HUES64 (cell line): ENCODE results near the gene CMKLR1.

ENCODE experiments used
- H3K27ac ChIP-seq: 2 replicates; pipeline ENCODE4 v1.7.0; 2013; ENCODE audit warnings: low read depth, low read length, inconsistent platforms
- H3K27me3 ChIP-seq: 2 replicates; pipeline ENCODE4 v1.6.1; 2013; ENCODE audit warnings: mild to moderate bottlenecking, low read length; ENCODE audit not compliant: insufficient read depth
- H3K36me3 ChIP-seq: 2 replicates; pipeline ENCODE4 v1.6.1; 2013; ENCODE audit warnings: mild to moderate bottlenecking, low read length; ENCODE audit not compliant: insufficient read depth
- H3K4me1 ChIP-seq: 2 replicates; pipeline ENCODE4 v1.6.1; 2013; ENCODE audit warnings: mild to moderate bottlenecking, low read length, moderate library complexity; ENCODE audit not compliant: insufficient read depth
- H3K4me3 ChIP-seq: 2 replicates; pipeline ENCODE4 v1.5.1; 2013; ENCODE audit warnings: mild to moderate bottlenecking, low read length, moderate library complexity
- H3K9ac ChIP-seq: 2 replicates; pipeline ENCODE4 v1.6.1; 2013; ENCODE audit warnings: mild to moderate bottlenecking, low read depth, low read length
- H3K9me3 ChIP-seq: 2 replicates; pipeline ENCODE4 v1.6.1; 2013; ENCODE audit warnings: low read depth, low read length; ENCODE audit not compliant: insufficient read depth
- WGBS: fragments of 150-250, 120-280 bp; methylation state at CpG from one replicate; pipeline ENCODE4 v1.1.7; 2013; ENCODE audit warnings: missing lambda C conversion rate; 5-methylcytosine and 5-hydroxymethylcytosine counted together

Gene CMKLR1

DNA sequence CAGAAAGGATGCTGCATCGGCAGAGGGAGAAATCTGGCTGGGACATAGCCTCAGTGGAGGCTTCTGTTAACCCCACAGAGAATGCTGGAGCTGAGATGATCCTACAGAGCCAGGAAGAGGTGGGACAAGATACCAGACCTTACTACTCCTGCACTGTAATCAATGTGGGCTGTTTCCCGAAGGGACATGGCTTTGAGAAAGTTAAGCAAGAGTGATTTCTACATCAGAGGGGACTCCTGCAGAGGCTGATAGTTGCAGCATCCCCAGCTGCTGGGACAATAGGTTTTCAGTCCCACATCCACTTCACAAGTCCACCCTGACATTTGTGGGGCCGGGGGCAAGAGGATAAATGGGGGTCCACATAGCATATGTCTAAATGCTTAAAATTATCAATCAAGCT lies 22.5 kb upstream of the CMKLR1 start:
- 84% methylated on average over 3 of the region's 3 CpGs for WGBS
- H3K4me3 ChIP-seq = no peak overlapping the region
- H3K9me3 ChIP-seq = no peaks in the 10 kb centered on the region
- H3K27me3 ChIP-seq = no peaks in the 10 kb centered on the region
- no peak overlapping the region for H3K9ac ChIP-seq
- H3K4me1 ChIP-seq = peaks cover 19% of the 10 kb centered on the region
- no peaks in the 10 kb centered on the region for H3K36me3 ChIP-seq
- H3K27ac ChIP-seq = no peak overlapping the region

DNA sequence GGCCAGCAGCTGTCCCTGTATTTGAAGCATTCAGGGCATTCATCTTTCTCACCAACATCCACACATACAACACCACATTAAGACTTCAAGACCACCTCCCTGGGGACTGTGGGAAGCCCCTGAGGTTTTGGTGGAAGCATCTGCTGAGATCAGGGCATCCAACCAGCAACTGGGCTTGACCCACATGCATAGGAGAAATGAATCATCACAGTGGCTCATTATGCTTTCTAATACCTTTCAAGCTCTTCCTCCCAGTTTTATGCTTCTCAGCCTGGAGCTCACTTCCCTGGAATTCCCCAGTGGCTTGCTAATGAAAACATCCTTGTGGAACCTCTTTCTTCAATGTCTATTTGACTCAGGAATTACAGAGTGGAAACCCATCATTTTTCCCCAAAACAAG lies 21.4 kb upstream of the CMKLR1 start:
- H3K9ac ChIP-seq = no peak overlapping the region
- no peaks in the 10 kb centered on the region for H3K27me3 ChIP-seq
- H3K27ac ChIP-seq = no peak overlapping the region
- peaks cover 24% of the 10 kb centered on the region for H3K4me1 ChIP-seq
- no peaks in the 10 kb centered on the region for H3K36me3 ChIP-seq
- no peaks in the 10 kb centered on the region for H3K9me3 ChIP-seq
- H3K4me3 ChIP-seq = no peak overlapping the region

- H3K27ac ChIP-seq = no peak overlapping the region
- H3K4me3 ChIP-seq = no peak overlapping the region
- H3K36me3 ChIP-seq = no peaks in the 10 kb centered on the region
- H3K9me3 ChIP-seq = no peaks in the 10 kb centered on the region
- no peak overlapping the region for H3K9ac ChIP-seq
- H3K27me3 ChIP-seq = no peaks in the 10 kb centered on the region
- peaks cover 24% of the 10 kb centered on the region for H3K4me1 ChIP-seq
Measured at GRCh38 chr12:108360057-108360456, 20.9 kb upstream of the CMKLR1 start.

- peaks cover 24% of the 10 kb centered on the region for H3K4me1 ChIP-seq
- H3K27ac ChIP-seq = no peak overlapping the region
- no peaks in the 10 kb centered on the region for H3K9me3 ChIP-seq
- no peaks in the 10 kb centered on the region for H3K36me3 ChIP-seq
- no peak overlapping the region for H3K4me3 ChIP-seq
- no peaks in the 10 kb centered on the region for H3K27me3 ChIP-seq
- H3K9ac ChIP-seq = no peak overlapping the region
- 59% methylated on average over 7 of the region's 7 CpGs for WGBS
Measured at GRCh38 chr12:108358580-108358965, 19.5 kb upstream of the CMKLR1 start.

- Histone ChIP-seq H3K9me3 (no peaks in the 10 kb centered on the region), H3K4me1 (peaks cover 24% of the 10 kb centered on the region), H3K27ac (no peak overlapping the region), H3K27me3 (no peaks in the 10 kb centered on the region), H3K36me3 (no peaks in the 10 kb centered on the region), H3K9ac (no peak overlapping the region), H3K4me3 (no peak overlapping the region)
- WGBS = 91% methylated on average over 1 of the region's 2 CpGs
Measured at GRCh38 chr12:108357834-108358579, 18.9 kb upstream of the CMKLR1 start.

- 92% methylated on average over 11 of the region's 12 CpGs for WGBS
- peaks cover 24% of the 10 kb centered on the region for H3K4me1 ChIP-seq
- no peak overlapping the region for H3K27ac ChIP-seq
- H3K27me3 ChIP-seq = no peaks in the 10 kb centered on the region
- no peak overlapping the region for H3K4me3 ChIP-seq
- H3K9me3 ChIP-seq = no peaks in the 10 kb centered on the region
- H3K9ac ChIP-seq = no peak overlapping the region
- no peaks in the 10 kb centered on the region for H3K36me3 ChIP-seq
Measured at GRCh38 chr12:108356835-108357806, 18.0 kb upstream of the CMKLR1 start.

DNA sequence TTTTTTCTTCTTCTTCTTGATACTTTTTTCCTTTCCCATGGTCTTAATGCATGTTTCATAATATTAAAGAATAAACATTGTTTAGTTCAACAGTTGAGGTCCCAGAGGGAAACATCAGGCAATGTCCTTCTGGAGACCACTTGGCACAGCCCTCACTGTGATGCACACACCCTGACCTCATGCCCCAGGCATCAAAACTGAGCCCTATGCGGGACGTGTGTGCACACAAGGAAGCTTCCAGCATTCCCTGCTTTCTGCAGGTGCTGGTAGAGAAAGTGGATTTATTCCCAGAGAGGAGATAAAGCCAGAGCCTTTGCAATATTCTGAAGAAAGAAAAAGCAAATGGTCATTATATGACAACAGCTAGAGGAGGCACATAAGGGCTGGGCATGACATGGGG lies 16.0 kb upstream of the CMKLR1 start:
- Histone ChIP-seq H3K4me3 (no peak overlapping the region), H3K4me1 (peaks cover 24% of the 10 kb centered on the region), H3K27ac (no peak overlapping the region), H3K9me3 (no peaks in the 10 kb centered on the region), H3K9ac (no peak overlapping the region), H3K27me3 (no peaks in the 10 kb centered on the region), H3K36me3 (no peaks in the 10 kb centered on the region)
- 97% methylated on average over 2 of the region's 2 CpGs for WGBS

GRCh38 chr12:108352591-108352990 lies 13.5 kb upstream of the CMKLR1 start:
- Histone ChIP-seq H3K27me3 (no peaks in the 10 kb centered on the region), H3K9ac (no peak overlapping the region), H3K27ac (no peak overlapping the region), H3K9me3 (no peaks in the 10 kb centered on the region), H3K4me3 (no peak overlapping the region), H3K4me1 (peaks cover 13% of the 10 kb centered on the region), H3K36me3 (no peaks in the 10 kb centered on the region)

DNA sequence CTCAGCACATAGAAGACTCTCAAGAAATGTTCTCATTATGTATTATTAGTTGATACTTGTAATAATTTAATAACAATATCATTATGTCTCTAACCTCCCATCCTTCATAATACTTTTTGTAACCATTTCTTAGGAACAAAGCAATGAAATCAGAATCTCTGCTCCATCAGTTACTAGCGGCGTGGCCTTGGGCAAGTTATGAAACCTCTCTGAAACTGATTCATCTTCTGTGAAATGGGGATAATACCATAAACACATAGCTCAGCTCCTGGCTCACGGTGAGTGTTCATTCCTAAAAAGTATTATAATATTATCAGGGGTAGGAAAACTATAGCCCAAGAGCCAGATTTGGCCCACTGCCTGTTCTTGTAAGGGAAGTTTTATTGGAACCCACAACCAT lies 11.4 kb upstream of the CMKLR1 start:
- Histone ChIP-seq H3K36me3 (no peaks in the 10 kb centered on the region), H3K4me1 (no peaks in the 10 kb centered on the region), H3K9ac (no peak overlapping the region), H3K27me3 (no peaks in the 10 kb centered on the region), H3K27ac (no peak overlapping the region), H3K4me3 (no peak overlapping the region), H3K9me3 (no peaks in the 10 kb centered on the region)
- WGBS = 100% methylated on average over 2 of the region's 3 CpGs

DNA sequence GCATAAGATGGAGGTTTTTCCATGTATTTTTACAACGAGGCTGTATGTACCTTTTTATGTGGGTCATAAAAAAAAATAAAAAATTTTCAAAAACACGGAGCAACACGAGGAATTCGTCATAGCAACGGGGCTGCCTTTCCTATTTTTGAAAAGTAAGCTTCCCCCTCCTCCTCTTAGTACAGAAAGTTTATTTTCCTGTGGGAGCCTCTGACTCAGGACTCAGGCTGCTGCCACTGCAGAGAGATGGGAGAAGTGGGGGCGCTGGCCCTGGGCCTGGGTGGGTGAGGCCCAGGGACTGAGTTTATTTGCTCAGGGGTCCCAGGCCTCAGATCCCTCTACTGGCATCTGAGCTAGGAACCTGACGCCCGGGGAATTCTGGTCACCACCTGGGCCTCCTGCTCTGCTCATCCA lies 10.2 kb upstream of the CMKLR1 start:
- Histone ChIP-seq H3K36me3 (no peaks in the 10 kb centered on the region), H3K27ac (no peak overlapping the region), H3K27me3 (no peaks in the 10 kb centered on the region), H3K4me1 (no peaks in the 10 kb centered on the region), H3K4me3 (no peak overlapping the region), H3K9me3 (no peaks in the 10 kb centered on the region), H3K9ac (no peak overlapping the region)
- 88% methylated on average over 8 of the region's 8 CpGs for WGBS

GRCh38 chr12:108348842-108349241 lies 9.7 kb upstream of the CMKLR1 start:
- Histone ChIP-seq H3K9me3 (no peaks in the 10 kb centered on the region), H3K36me3 (no peaks in the 10 kb centered on the region), H3K4me3 (no peak overlapping the region), H3K27me3 (no peaks in the 10 kb centered on the region), H3K4me1 (no peaks in the 10 kb centered on the region), H3K9ac (no peak overlapping the region), H3K27ac (no peak overlapping the region)
- 93% methylated on average over 9 of the region's 9 CpGs for WGBS
